ENCODE data around the gene CKAP4.

CKAP4 gene

GRCh38 chr12:106194351-106194750 is 53.5 kb downstream of the CKAP4 start:
- no peak for DNase-seq

- DNase-seq, result no peak
Measured at GRCh38 chr12:106193394-106194215, 54.2 kb downstream of the CKAP4 start.

GRCh38 chr12:106192659-106193393 is 55.0 kb downstream of the CKAP4 start:
- no peak for DNase-seq

DNA sequence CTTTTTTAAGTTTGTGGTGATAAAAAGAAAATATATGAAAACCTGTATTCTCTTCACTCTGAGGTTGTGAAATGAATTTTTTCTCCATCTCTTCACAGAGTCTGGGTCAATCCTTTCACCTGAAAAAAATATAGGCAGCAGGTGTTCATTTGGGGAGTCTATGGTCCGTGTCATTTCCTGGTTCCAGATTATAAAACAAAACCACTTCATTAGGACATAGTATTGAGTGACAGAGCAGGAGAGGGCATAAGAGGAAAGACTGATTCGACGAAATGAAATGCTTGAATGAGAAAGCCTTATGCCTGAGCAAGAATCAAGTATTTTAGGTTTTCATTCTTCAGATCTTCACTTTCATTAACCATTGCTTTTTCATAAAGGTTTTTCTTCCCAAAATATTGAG is 57.2 kb downstream of the CKAP4 start:
- DNase-seq, result no peak

DNA sequence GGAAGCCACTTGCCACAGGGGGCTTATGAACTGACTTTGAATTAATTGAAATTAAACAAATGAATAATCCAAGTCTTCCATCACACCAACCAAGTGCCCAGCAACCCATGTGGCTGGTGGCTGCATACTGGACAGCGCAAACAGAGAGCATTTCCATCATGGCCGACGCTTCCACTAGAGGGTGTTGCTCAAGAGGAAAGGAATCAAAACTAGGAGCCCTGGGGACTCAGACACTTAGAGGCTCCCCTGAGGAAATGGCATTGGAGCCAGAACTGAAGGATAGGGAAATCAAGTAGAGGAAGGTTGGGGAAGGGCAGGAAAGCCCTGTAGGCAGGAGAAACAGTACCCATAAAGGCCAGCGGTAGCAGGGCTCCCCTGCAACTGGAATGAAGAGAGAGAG is 58.5 kb downstream of the CKAP4 start:
- DNase-seq, result no peak

DNA sequence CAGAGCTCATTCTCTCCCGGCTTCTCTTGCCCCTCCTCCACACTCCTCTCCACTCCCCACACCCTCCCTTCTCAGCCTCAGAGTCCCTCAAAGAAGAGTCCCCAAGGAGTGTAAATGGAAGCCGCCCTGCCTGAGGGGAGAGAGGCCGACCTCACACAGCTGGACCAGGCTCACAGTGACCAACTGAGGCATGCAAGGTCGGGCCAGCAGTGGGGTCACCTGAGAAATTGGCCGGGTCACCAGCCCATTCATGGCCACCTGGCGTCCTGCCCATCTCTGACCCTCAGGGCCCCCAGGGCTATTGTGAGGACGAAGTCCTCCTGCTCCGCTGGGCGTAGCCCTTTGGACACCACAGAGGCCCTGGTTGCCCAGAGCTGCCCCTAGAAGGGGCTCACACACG is 59.6 kb downstream of the CKAP4 start:
- no peak for DNase-seq
